ENCODE results near the gene MYH7B. TPM values are rescaled to one million over a fixed set of nuclear protein-coding genes. Genes with fewer than 3 reads are reported as not detected.

Gene MYH7B
- total and polyA plus RNA-seq, 3 donors from 2014 or later: 21.8 to 30.2 (median 24.3) TPM

DNA sequence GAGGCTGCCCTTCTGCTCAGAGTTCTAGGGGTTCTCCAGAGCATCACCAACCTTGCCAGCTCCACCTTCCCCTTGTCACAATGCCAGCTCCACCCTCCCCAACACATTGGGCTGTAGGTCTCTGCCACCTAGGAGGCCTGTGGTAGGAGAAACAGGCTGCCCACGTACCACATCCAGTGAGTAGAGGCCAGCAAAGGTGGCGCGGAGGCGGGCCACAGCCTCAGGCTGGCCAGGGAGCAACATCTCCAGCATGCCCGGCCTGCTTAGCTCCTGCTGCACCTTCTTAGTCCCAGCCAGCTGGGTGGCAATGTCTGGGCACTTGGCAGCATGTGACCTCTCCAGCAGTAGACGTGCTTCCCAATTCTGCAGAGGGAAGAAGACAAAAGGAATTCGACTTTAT is 23.9 kb upstream of the MYH7B start:
- 88 to 94% methylated on average over 4 to 7 of the region's 7 CpGs for WGBS, 2 donors
- TF ChIP-seq CTCF (IDR thresholded peaks at IDR 0.05): no peak
- TF ChIP-seq POLR2A (IDR thresholded peaks at IDR 0.05): no peak
- intact Hi-C loops (cut with DNase I; ENCODE audit: low total_unique reads): no loop called here
- Histone ChIP-seq H3K9me3 (no peaks in the 10 kb centered on the region), H3K36me3 (ENCODE audit: low read depth, missing control alignments) (no peaks in the 10 kb centered on the region), H3K4me3 (no peak overlapping the region), H3K27me3 (no peaks in the 10 kb centered on the region), H3K27ac (no peak overlapping the region), H3K4me1 (no peaks in the 10 kb centered on the region)
- no peak for DNase-seq

DNA sequence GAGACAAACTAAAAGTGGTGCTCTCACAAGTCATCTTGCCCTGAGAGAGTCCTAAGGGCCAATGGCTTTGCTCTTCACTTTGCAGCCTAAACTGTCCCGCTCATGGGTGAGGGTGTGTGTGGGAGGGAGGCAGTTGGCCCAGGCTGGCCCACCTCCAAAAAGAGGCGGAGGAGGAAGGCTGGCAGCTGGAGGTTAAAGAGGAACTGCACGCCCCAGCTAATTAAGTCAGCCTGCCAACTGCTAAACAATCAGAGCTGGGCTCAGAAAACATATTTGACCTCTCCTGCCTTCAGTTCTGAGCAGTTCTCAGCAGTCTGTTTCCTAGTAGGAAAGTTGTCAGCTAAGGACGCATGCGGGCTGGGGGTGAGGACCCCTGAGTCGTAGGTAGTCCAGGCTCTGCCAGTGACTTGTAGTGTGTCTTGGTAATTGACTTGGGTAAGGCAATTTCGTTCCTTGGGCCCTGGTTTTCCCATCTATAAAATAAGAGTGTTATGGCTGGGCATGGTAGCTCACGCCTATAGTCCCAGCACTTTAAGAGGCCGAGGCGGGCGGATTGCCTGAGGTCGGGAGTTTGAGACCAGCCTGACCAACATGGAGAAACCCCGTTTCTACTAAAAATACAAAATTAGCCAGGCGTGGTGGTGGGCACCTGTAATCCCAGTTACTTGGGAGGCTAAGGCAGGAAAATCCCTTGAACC is 17.1 kb upstream of the MYH7B start:
- intact Hi-C loops (cut with DNase I; ENCODE audit: low total_unique reads): no loop called here
- Histone ChIP-seq H3K27ac (peak overlapping the region in 1 of 2 donors; percentile 69), H3K4me1 (peaks cover 13% of the 10 kb centered on the region), H3K27me3 (no peaks in the 10 kb centered on the region), H3K9me3 (no peaks in the 10 kb centered on the region), H3K4me3 (no peak overlapping the region), H3K36me3 (ENCODE audit: low read depth, missing control alignments) (no peaks in the 10 kb centered on the region)
- WGBS, 2 donors: 74% methylated on average over 14 of the region's 14 CpGs
- peak; percentile 83 for DNase-seq
- no peak for TF ChIP-seq POLR2A (IDR thresholded peaks at IDR 0.05)
- TF ChIP-seq CTCF (IDR thresholded peaks at IDR 0.05): no peak

DNA sequence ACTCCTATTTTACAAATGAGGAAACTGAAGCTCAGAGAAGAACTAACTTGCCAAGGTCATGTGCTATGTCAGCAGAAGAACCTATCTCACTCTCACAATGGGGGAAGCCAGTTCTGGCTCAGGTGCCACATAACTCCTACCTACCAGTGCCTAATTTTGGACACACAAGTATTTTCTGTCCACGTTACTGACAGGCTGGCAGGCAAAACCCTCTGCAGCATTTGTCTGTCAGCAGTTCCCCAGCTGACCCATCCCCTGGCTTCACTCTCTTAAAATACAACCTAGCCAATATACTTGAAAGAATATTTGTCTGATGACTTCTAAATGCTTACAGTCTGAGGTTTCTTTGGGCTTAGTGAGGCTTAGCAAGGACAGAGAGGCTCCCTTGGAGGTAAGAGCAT is 15.6 kb upstream of the MYH7B start:
- Histone ChIP-seq H3K9me3 (no peaks in the 10 kb centered on the region), H3K4me1 (peaks cover 13% of the 10 kb centered on the region), H3K27me3 (no peaks in the 10 kb centered on the region), H3K36me3 (ENCODE audit: low read depth, missing control alignments) (no peaks in the 10 kb centered on the region), H3K27ac (no peak overlapping the region), H3K4me3 (no peak overlapping the region)
- no peak for TF ChIP-seq CTCF (IDR thresholded peaks at IDR 0.05)
- TF ChIP-seq POLR2A (IDR thresholded peaks at IDR 0.05): no peak
- no peak for DNase-seq
- intact Hi-C loops (cut with DNase I; ENCODE audit: low total_unique reads): no loop called here
- 74 to 83% methylated on average over 1 of the region's 1 CpG for WGBS, 2 donors

DNA sequence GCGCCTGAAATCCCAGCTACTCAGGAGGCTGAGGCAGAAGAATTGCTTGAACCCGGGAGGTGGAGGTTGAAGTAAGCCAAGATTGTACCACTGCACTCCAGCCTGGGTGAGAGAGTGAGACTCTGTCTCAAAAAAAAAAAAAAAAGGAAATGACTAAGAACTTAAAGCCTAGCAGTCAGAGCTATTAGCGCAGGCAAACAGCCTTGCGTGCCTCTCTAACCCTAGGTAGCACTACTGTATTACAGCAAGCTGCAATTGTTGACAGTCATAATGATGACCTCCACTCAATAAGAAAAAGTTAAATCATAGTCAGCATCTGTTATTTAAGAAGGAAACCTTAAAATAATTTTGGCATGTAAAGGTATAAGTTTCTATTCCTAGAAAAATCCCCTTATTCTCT is 14.4 kb upstream of the MYH7B start:
- intact Hi-C loops (cut with DNase I; ENCODE audit: low total_unique reads): no loop called here
- Histone ChIP-seq H3K36me3 (ENCODE audit: low read depth, missing control alignments) (no peaks in the 10 kb centered on the region), H3K4me3 (no peak overlapping the region), H3K4me1 (peaks cover 13% of the 10 kb centered on the region), H3K9me3 (no peaks in the 10 kb centered on the region), H3K27ac (no peak overlapping the region), H3K27me3 (no peaks in the 10 kb centered on the region)
- no peak for DNase-seq
- 89 to 92% methylated on average over 4 of the region's 4 CpGs for WGBS, 2 donors
- TF ChIP-seq CTCF (IDR thresholded peaks at IDR 0.05) (no peak), POLR2A (IDR thresholded peaks at IDR 0.05) (no peak)

DNA sequence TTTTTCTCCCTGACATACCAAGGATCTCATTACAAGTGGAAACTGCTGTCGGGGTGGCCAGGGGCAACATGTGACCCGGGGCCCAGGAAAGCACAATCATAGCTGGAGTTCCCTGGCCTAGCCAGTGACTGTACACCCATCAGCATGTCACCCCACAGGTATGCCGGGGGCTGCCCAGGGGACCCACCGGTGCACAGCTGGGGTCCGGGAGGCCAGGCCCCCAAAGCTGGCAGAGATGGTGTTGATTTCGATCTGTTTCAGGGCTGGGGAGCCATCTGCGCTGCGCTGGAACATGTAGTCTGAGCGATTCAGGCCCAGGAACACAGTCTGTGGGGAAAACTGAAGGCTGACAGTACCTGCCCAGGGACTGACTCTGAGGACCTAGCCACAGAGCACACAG is 13.4 kb upstream of the MYH7B start:
- no peak for TF ChIP-seq POLR2A (IDR thresholded peaks at IDR 0.05)
- Histone ChIP-seq H3K36me3 (ENCODE audit: low read depth, missing control alignments) (no peaks in the 10 kb centered on the region), H3K4me3 (no peak overlapping the region), H3K4me1 (peaks cover 13% of the 10 kb centered on the region), H3K27me3 (no peaks in the 10 kb centered on the region), H3K27ac (no peak overlapping the region), H3K9me3 (no peaks in the 10 kb centered on the region)
- 93 to 98% methylated on average over 3 to 9 of the region's 9 CpGs for WGBS, 2 donors
- no peak for DNase-seq
- intact Hi-C loops (cut with DNase I; ENCODE audit: low total_unique reads): no loop called here

Data from testis (tissue), 3 donors.